Measurements from ENCODE around the gene GRM2. TPM values are rescaled to one million over a fixed set of nuclear protein-coding genes. Genes with fewer than 3 reads are reported as not detected.

Gene GRM2
- total and polyA plus RNA-seq, 2 donors: 0.05 to 0.91 TPM

DNA sequence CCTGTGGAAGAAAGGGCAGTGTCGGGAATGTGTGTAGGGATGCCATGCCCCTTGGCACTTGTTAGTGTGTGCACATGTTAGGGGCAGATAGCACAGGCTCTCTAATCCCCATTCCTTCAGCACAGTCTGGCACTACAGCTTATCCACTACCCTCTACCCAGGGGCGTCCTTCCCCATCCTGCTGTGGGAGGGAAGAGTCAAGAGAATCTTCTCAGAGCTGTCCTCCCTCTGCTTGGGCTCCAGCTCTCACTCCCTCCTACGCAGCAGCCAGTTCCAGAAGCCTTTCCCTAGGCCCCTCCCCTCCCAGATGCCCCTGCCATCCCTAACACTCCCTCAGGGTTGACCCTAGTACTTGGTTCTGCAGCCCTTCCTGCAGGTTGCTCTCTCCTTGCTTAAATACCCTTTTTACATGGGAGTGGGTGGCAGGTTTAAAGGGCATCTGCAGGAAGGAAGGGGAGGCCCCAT is 815 bp upstream of the GRM2 start:
- H3K27ac ChIP-seq (ENCODE audit: low read depth in 1 of 2, low read length in 1 of 2): no peak overlapping the region
- no peak overlapping the region for H3K4me3 ChIP-seq (ENCODE audit: low read length in 2 of 2)
- H3K27me3 ChIP-seq (ENCODE audit: control insufficient read depth in 2 of 2, insufficient read depth in 1 of 2, low read length in 1 of 2): peaks cover 0 to 21% of the 10 kb centered on the region in 2 donors
- DNase-seq (ENCODE audit: low read depth in 6 of 9, low spot score in 9 of 9): no peak
- 97% methylated on average over 3 of the region's 3 CpGs for WGBS
- H3K4me1 ChIP-seq (ENCODE audit: control insufficient read depth in 2 of 2, insufficient read depth in 2 of 2, low read length in 2 of 2): peaks cover 5 to 9% of the 10 kb centered on the region in 2 donors
- H3K9me3 ChIP-seq (ENCODE audit: control insufficient read depth in 2 of 2, insufficient read depth in 1 of 2, low read length in 1 of 2): peaks cover 0 to 3% of the 10 kb centered on the region in 2 donors
- peaks cover 3 to 23% of the 10 kb centered on the region in 2 donors for H3K36me3 ChIP-seq (ENCODE audit: control insufficient read depth in 2 of 2, insufficient read depth in 2 of 2, low read length in 1 of 2)

DNA sequence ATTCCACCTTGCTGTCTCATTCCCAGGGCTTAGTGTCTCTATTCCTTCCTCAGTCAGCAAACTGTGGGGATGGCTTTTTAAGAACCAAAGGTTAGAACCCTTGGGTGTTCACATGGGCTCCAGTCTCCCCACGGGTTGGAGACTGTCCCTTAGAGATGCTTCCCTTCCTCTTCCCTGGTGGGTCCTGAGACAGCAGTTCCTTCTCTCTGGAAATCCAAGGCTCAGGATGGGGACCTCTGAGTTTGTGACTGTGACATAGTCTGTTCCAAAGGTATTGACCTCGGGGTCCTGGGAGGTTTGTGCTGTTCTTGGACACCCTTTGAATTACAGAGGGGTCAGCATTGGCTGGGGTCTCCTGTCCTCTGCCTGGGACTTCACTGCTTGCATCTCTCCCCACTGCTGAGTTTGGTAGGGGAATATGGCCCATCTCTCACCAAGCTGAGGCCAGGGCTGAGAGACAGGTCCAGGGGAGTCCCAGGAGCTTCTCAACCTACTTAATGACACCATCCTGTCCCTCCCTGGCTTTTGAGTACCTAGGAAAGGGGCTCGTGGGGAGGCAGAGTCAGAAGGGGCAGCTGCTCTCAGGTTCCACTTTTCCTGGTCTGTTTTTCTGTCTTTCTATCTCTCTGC is 1.5 kb downstream of the GRM2 start:
- Histone ChIP-seq H3K9me3 (ENCODE audit: control insufficient read depth in 2 of 2, insufficient read depth in 1 of 2, low read length in 1 of 2) (peaks cover 0 to 3% of the 10 kb centered on the region in 2 donors), H3K4me1 (ENCODE audit: control insufficient read depth in 2 of 2, insufficient read depth in 2 of 2, low read length in 2 of 2) (peaks cover 5 to 9% of the 10 kb centered on the region in 2 donors), H3K36me3 (ENCODE audit: control insufficient read depth in 2 of 2, insufficient read depth in 2 of 2, low read length in 1 of 2) (peaks cover 0 to 13% of the 10 kb centered on the region in 2 donors), H3K27ac (ENCODE audit: low read depth in 1 of 2, low read length in 1 of 2) (no peak overlapping the region), H3K27me3 (ENCODE audit: control insufficient read depth in 2 of 2, insufficient read depth in 1 of 2, low read length in 1 of 2) (peaks cover 0 to 21% of the 10 kb centered on the region in 2 donors), H3K4me3 (ENCODE audit: low read length in 2 of 2) (no peak overlapping the region)
- no peak for DNase-seq (ENCODE audit: low read depth in 6 of 9, low spot score in 9 of 9)
- WGBS: 85% methylated on average over 3 of the region's 3 CpGs

DNA sequence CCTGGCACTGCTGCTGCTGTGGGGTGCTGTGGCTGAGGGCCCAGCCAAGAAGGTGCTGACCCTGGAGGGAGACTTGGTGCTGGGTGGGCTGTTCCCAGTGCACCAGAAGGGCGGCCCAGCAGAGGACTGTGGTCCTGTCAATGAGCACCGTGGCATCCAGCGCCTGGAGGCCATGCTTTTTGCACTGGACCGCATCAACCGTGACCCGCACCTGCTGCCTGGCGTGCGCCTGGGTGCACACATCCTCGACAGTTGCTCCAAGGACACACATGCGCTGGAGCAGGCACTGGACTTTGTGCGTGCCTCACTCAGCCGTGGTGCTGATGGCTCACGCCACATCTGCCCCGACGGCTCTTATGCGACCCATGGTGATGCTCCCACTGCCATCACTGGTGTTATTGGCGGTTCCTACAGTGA is 2.1 kb downstream of the GRM2 start:
- WGBS: 95% methylated on average over 17 of the region's 17 CpGs
- Histone ChIP-seq H3K27ac (ENCODE audit: low read depth in 1 of 2, low read length in 1 of 2) (no peak overlapping the region), H3K36me3 (ENCODE audit: control insufficient read depth in 2 of 2, insufficient read depth in 2 of 2, low read length in 1 of 2) (peaks cover 0 to 8% of the 10 kb centered on the region in 2 donors), H3K9me3 (ENCODE audit: control insufficient read depth in 2 of 2, insufficient read depth in 1 of 2, low read length in 1 of 2) (peaks cover 0 to 3% of the 10 kb centered on the region in 2 donors), H3K4me3 (ENCODE audit: low read length in 2 of 2) (no peak overlapping the region), H3K4me1 (ENCODE audit: control insufficient read depth in 2 of 2, insufficient read depth in 2 of 2, low read length in 2 of 2) (peaks cover 5 to 9% of the 10 kb centered on the region in 2 donors), H3K27me3 (ENCODE audit: control insufficient read depth in 2 of 2, insufficient read depth in 1 of 2, low read length in 1 of 2) (peaks cover 0 to 21% of the 10 kb centered on the region in 2 donors)
- no peak for DNase-seq (ENCODE audit: low read depth in 6 of 9, low spot score in 9 of 9)

DNA sequence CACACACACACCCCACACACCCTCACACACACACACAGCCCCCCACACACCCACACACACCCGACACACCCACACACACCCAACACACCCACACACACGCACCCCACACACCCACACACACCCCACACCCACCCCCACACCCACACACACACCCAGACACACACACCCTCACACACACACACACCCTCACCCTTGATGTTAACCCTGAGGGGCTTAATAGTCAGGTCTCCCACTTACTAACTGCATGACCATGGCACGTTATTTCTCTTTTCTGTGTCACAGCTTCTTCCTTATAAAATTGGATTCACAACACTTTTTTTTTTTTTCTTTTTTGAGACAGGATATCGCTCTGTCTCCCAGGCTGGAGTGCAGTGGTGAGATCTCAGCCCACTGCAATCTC is 2.8 kb downstream of the GRM2 start:
- H3K27ac ChIP-seq (ENCODE audit: low read depth in 1 of 2, low read length in 1 of 2): no peak overlapping the region

DNA sequence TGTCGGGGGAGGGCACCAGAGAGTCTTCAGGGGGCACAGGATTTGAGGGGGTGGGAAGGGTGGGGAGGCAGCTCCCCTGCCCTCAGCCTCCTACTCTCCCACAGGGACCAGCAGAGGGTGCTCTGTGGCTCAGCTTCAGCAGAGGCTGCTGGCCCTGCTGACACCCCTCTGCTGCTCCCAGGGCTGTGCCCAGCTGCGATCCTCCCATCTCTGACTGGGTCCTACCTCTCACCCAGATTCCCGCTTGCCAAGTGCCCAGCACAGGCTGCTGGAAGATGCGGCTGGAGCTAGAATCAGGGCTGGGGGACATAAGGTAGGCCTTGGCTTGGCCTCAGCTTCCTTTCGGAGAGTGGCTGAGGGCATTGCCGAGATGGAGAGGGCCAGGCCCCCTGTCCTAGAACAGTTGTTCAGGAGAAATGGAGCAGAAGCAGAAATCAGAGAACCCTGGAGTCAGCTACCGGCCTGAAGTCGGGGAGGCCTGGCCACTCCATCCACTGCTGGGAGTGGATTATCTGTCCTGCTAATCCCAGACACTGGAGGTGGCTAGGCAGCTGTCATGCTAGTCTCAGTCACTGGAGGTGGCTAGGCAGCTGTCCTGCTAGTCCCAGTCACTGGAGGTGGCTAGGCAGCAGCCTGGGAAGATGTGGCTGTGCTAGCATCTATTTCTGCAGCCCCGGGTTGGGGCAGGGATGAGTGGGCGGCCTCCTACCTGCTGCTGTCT is 3.9 kb downstream of the GRM2 start:
- DNase-seq (ENCODE audit: low read depth in 6 of 9, low spot score in 9 of 9): no peak
- 92% methylated on average over 10 of the region's 10 CpGs for WGBS
- H3K27me3 ChIP-seq (ENCODE audit: control insufficient read depth in 2 of 2, insufficient read depth in 1 of 2, low read length in 1 of 2): peaks cover 0 to 21% of the 10 kb centered on the region in 2 donors

More for the DNA sequence above, 2.8 kb downstream of the GRM2 start:
- Histone ChIP-seq H3K27me3 (ENCODE audit: control insufficient read depth in 2 of 2, insufficient read depth in 1 of 2, low read length in 1 of 2) (peaks cover 0 to 21% of the 10 kb centered on the region in 2 donors), H3K9me3 (ENCODE audit: control insufficient read depth in 2 of 2, insufficient read depth in 1 of 2, low read length in 1 of 2) (peaks cover 0 to 3% of the 10 kb centered on the region in 2 donors), H3K4me1 (ENCODE audit: control insufficient read depth in 2 of 2, insufficient read depth in 2 of 2, low read length in 2 of 2) (peaks cover 5 to 9% of the 10 kb centered on the region in 2 donors), H3K36me3 (ENCODE audit: control insufficient read depth in 2 of 2, insufficient read depth in 2 of 2, low read length in 1 of 2) (peaks cover 0 to 1% of the 10 kb centered on the region in 2 donors), H3K4me3 (ENCODE audit: low read length in 2 of 2) (no peak overlapping the region)
- DNase-seq (ENCODE audit: low read depth in 6 of 9, low spot score in 9 of 9): no peak
- 85% methylated on average over 4 of the region's 4 CpGs for WGBS

DNA sequence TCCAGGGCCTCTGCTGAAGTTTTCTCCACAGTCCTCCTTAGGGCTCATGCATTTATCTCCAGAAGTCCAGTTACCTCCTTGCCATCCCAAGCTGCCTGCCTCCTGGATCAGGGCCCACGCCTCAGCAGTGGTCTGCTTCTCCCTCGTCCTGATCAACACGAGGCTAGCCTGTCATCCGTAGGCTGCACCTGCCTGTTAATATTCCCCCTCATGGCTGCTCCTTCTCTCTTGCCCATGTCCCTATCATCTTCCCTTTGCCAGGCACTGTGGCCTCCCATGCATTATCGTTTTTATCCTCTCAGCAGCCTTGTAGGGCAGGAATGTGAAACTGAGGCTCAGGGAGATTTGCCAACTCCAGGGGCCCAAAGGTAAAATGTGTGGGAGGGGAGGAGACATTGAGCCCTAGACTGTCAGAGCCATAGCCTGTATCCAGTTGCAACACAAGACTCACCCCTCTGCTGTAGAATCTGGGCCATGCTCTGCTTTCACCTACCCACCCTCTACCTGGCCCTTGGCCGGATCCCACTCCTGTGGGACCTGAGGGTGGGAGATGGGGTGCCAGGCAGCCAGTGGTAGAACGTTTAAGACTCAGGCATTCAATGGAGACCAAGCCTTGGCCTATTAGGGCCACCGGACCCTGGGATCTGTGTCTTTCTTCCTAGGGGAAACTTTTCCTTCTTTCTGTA is 4.6 kb downstream of the GRM2 start:
- peaks cover 0 to 3% of the 10 kb centered on the region in 2 donors for H3K9me3 ChIP-seq (ENCODE audit: control insufficient read depth in 2 of 2, insufficient read depth in 1 of 2, low read length in 1 of 2)
- H3K4me1 ChIP-seq (ENCODE audit: control insufficient read depth in 2 of 2, insufficient read depth in 2 of 2, low read length in 2 of 2): peaks cover 5 to 9% of the 10 kb centered on the region in 2 donors
- peaks cover 0 to 21% of the 10 kb centered on the region in 2 donors for H3K27me3 ChIP-seq (ENCODE audit: control insufficient read depth in 2 of 2, insufficient read depth in 1 of 2, low read length in 1 of 2)
- 95% methylated on average over 8 of the region's 8 CpGs for WGBS
- DNase-seq (ENCODE audit: low read depth in 6 of 9, low spot score in 9 of 9): no peak
- no peak overlapping the region for H3K27ac ChIP-seq (ENCODE audit: low read depth in 1 of 2, low read length in 1 of 2)
- H3K4me3 ChIP-seq (ENCODE audit: low read length in 2 of 2): no peak overlapping the region
- no peaks in the 10 kb centered on the region for H3K36me3 ChIP-seq (ENCODE audit: control insufficient read depth in 2 of 2, insufficient read depth in 2 of 2, low read length in 1 of 2)

More for the DNA sequence above, 3.9 kb downstream of the GRM2 start:
- H3K4me1 ChIP-seq (ENCODE audit: control insufficient read depth in 2 of 2, insufficient read depth in 2 of 2, low read length in 2 of 2): peaks cover 5 to 9% of the 10 kb centered on the region in 2 donors
- peaks cover 0 to 3% of the 10 kb centered on the region in 2 donors for H3K9me3 ChIP-seq (ENCODE audit: control insufficient read depth in 2 of 2, insufficient read depth in 1 of 2, low read length in 1 of 2)
- H3K36me3 ChIP-seq (ENCODE audit: control insufficient read depth in 2 of 2, insufficient read depth in 2 of 2, low read length in 1 of 2): no peaks in the 10 kb centered on the region
- H3K4me3 ChIP-seq (ENCODE audit: low read length in 2 of 2): no peak overlapping the region
- H3K27ac ChIP-seq (ENCODE audit: low read depth in 1 of 2, low read length in 1 of 2): no peak overlapping the region

DNA sequence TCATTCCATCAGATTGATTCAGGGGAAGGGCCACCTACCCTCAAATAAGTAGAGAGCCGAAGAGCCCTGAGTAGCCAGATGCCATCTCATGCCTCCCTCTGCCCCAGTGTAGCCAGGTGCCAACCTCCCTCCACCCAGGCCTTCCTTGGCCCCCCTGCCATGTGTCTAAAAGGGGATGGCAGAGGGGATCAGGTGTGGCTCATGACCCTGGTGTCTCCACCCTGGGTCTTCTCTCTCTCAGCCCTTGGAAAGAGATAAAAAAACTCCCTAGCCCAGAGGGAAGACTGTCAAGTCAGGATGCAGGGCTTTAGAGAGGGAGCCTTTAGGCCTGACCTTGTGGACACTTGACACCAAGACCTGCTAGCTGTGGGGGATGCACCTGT is 5.2 kb downstream of the GRM2 start:
- no peak for DNase-seq (ENCODE audit: low read depth in 6 of 9, low spot score in 9 of 9)
- Histone ChIP-seq H3K4me3 (ENCODE audit: low read length in 2 of 2) (no peak overlapping the region), H3K27ac (ENCODE audit: low read depth in 1 of 2, low read length in 1 of 2) (no peak overlapping the region), H3K9me3 (ENCODE audit: control insufficient read depth in 2 of 2, insufficient read depth in 1 of 2, low read length in 1 of 2) (peaks cover 0 to 3% of the 10 kb centered on the region in 2 donors), H3K36me3 (ENCODE audit: control insufficient read depth in 2 of 2, insufficient read depth in 2 of 2, low read length in 1 of 2) (no peaks in the 10 kb centered on the region), H3K4me1 (ENCODE audit: control insufficient read depth in 2 of 2, insufficient read depth in 2 of 2, low read length in 2 of 2) (peaks cover 4 to 8% of the 10 kb centered on the region in 2 donors), H3K27me3 (ENCODE audit: control insufficient read depth in 2 of 2, insufficient read depth in 1 of 2, low read length in 1 of 2) (peaks cover 0 to 20% of the 10 kb centered on the region in 2 donors)
- WGBS: 96% methylated on average over 1 of the region's 1 CpG

DNA sequence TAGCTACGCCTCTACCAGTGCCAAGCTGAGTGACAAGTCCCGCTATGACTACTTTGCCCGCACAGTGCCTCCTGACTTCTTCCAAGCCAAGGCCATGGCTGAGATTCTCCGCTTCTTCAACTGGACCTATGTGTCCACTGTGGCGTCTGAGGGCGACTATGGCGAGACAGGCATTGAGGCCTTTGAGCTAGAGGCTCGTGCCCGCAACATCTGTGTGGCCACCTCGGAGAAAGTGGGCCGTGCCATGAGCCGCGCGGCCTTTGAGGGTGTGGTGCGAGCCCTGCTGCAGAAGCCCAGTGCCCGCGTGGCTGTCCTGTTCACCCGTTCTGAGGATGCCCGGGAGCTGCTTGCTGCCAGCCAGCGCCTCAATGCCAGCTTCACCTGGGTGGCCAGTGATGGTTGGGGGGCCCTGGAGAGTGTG is 5.7 kb downstream of the GRM2 start:
- no peaks in the 10 kb centered on the region for H3K9me3 ChIP-seq (ENCODE audit: control insufficient read depth in 2 of 2, insufficient read depth in 1 of 2, low read length in 1 of 2)
- WGBS: 96% methylated on average over 20 of the region's 20 CpGs
- H3K27ac ChIP-seq (ENCODE audit: low read depth in 1 of 2, low read length in 1 of 2): no peak overlapping the region
- H3K36me3 ChIP-seq (ENCODE audit: control insufficient read depth in 2 of 2, insufficient read depth in 2 of 2, low read length in 1 of 2): no peaks in the 10 kb centered on the region
- H3K4me1 ChIP-seq (ENCODE audit: control insufficient read depth in 2 of 2, insufficient read depth in 2 of 2, low read length in 2 of 2): peaks cover 0 to 3% of the 10 kb centered on the region in 2 donors
- H3K27me3 ChIP-seq (ENCODE audit: control insufficient read depth in 2 of 2, insufficient read depth in 1 of 2, low read length in 1 of 2): peaks cover 0 to 15% of the 10 kb centered on the region in 2 donors
- no peak for DNase-seq (ENCODE audit: low read depth in 6 of 9, low spot score in 9 of 9)
- H3K4me3 ChIP-seq (ENCODE audit: low read length in 2 of 2): no peak overlapping the region

DNA sequence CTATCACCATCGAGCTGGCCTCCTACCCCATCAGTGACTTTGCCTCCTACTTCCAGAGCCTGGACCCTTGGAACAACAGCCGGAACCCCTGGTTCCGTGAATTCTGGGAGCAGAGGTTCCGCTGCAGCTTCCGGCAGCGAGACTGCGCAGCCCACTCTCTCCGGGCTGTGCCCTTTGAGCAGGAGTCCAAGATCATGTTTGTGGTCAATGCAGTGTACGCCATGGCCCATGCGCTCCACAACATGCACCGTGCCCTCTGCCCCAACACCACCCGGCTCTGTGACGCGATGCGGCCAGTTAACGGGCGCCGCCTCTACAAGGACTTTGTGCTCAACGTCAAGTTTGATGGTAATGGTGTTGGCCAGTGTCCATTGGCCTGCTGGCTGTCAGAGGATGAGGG is 6.1 kb downstream of the GRM2 start:
- Histone ChIP-seq H3K27ac (ENCODE audit: low read depth in 1 of 2, low read length in 1 of 2) (no peak overlapping the region), H3K27me3 (ENCODE audit: control insufficient read depth in 2 of 2, insufficient read depth in 1 of 2, low read length in 1 of 2) (peaks cover 0 to 11% of the 10 kb centered on the region in 2 donors), H3K4me3 (ENCODE audit: low read length in 2 of 2) (no peak overlapping the region), H3K36me3 (ENCODE audit: control insufficient read depth in 2 of 2, insufficient read depth in 2 of 2, low read length in 1 of 2) (no peaks in the 10 kb centered on the region), H3K4me1 (ENCODE audit: control insufficient read depth in 2 of 2, insufficient read depth in 2 of 2, low read length in 2 of 2) (no peaks in the 10 kb centered on the region), H3K9me3 (ENCODE audit: control insufficient read depth in 2 of 2, insufficient read depth in 1 of 2, low read length in 1 of 2) (no peaks in the 10 kb centered on the region)
- 97% methylated on average over 19 of the region's 19 CpGs for WGBS
- no peak for DNase-seq (ENCODE audit: low read depth in 6 of 9, low spot score in 9 of 9)
